ENCODE measurements around the gene PPEF2. TPM values are rescaled to one million over a fixed set of nuclear protein-coding genes. Genes with fewer than 3 reads are reported as not detected.

The PPEF2 gene
- total and polyA plus RNA-seq, 3 experiments from 2014 or later = 0.11 to 0.13 TPM; not detected in 1

DNA sequence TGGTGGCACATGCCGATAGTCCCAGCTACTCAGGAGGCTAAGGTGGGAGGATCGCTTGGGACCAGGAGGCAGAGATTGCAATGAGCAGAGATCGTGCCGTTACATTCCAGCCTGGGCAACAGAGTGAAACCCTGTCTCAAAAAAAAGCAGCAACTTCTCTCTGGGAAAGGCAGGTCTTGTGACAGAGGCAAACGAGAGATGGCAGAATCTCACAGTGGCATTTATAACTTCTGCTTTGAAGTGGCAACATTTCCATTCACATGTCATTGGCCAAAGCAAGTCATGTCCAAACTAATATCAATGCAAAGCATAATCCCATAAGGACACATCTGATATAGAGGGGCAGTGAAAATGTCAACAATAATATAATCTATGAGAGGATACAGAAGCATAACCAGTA, 79.8 kb downstream of the PPEF2 start:
- H3K27me3 Mint-ChIP-seq = peaks cover 3 to 6% of the 10 kb centered on the region in 2 donors
- POLR2A ChIA-PET = no interaction called here
- H3K36me3 Mint-ChIP-seq = peaks cover 0 to 3% (median 0%) of the 10 kb centered on the region in 3 donors
- Histone ChIP-seq H3K9me3 (ENCODE audit: low read length) (no peaks in the 10 kb centered on the region), H3K4me1 (ENCODE audit: insufficient read depth, low read length) (no peaks in the 10 kb centered on the region), H3K27ac (ENCODE audit: low read depth, low read length) (no peak overlapping the region), H3K36me3 (ENCODE audit: insufficient read depth, low read length) (no peaks in the 10 kb centered on the region), H3K27me3 (ENCODE audit: insufficient read depth, low read length, poor library complexity, severe bottlenecking) (no peaks in the 10 kb centered on the region), H3K4me3 (ENCODE audit: low read length) (no peak overlapping the region)
- no peak overlapping the region for H3K4me3 Mint-ChIP-seq
- no peaks in the 10 kb centered on the region for H3K9me3 Mint-ChIP-seq
- H3K27ac Mint-ChIP-seq = no peak overlapping the region
- no peak for DNase-seq
- no peaks in the 10 kb centered on the region for H3K4me1 Mint-ChIP-seq
- CTCF ChIA-PET = no interaction called here

DNA sequence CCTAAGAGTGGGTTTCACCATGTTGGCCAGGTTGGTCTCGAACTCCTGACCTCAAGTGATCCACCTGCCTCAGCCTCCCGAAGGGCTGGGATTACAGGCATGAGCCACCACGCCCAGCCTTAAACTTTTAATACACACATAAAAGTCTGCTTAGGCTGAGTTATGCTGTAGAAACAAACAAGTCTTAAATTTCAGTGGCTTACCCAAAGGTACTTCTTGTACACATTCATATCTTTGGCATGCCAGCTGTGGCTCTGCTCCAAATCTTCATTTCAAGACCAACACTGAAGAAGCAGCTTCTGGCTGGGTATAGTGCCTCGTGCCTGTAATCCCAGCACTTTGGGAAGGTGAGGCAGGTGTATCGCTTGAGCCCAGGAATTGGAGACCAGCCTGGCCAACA, 80.3 kb downstream of the PPEF2 start:
- Mint-ChIP-seq H3K36me3 (peaks cover 0 to 3% (median 0%) of the 10 kb centered on the region in 3 donors), H3K27ac (no peak overlapping the region), H3K4me3 (no peak overlapping the region), H3K9me3 (no peaks in the 10 kb centered on the region), H3K4me1 (no peaks in the 10 kb centered on the region), H3K27me3 (peaks cover 3 to 6% of the 10 kb centered on the region in 2 donors)
- ChIA-PET CTCF (no interaction called here), POLR2A (no interaction called here)
- H3K27ac ChIP-seq (ENCODE audit: low read depth, low read length) = no peak overlapping the region
- no peaks in the 10 kb centered on the region for H3K27me3 ChIP-seq (ENCODE audit: insufficient read depth, low read length, poor library complexity, severe bottlenecking)
- DNase-seq = no peak
- H3K36me3 ChIP-seq (ENCODE audit: insufficient read depth, low read length) = no peaks in the 10 kb centered on the region
- H3K9me3 ChIP-seq (ENCODE audit: low read length) = no peaks in the 10 kb centered on the region
- H3K4me1 ChIP-seq (ENCODE audit: insufficient read depth, low read length) = no peaks in the 10 kb centered on the region
- no peak overlapping the region for H3K4me3 ChIP-seq (ENCODE audit: low read length)

DNA sequence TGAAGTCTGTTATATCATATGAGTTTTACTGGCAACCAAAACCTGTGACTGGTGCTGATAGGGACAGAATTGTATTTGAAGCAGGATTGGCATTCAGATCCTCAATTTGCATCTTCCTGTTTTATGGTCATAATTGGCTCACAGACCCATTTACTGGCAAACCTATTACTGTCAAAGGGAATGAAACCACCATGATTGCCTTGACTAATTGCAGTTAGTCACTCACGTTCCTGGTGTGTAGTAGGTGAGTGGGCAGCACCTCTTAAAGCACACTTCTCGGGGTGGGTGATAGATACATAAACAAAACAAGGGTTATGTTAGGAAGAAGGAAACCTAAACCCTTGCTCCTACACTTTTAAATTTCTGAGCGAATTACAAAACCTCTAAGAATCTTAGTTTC, 81.0 kb downstream of the PPEF2 start:
- POLR2A ChIA-PET = no interaction called here
- Mint-ChIP-seq H3K27ac (no peak overlapping the region), H3K36me3 (peaks cover 0 to 3% (median under 1%) of the 10 kb centered on the region in 3 donors), H3K9me3 (no peaks in the 10 kb centered on the region), H3K4me1 (no peaks in the 10 kb centered on the region), H3K4me3 (no peak overlapping the region), H3K27me3 (peaks cover 3 to 6% of the 10 kb centered on the region in 2 donors)
- Histone ChIP-seq H3K27me3 (ENCODE audit: insufficient read depth, low read length, poor library complexity, severe bottlenecking) (no peaks in the 10 kb centered on the region), H3K4me1 (ENCODE audit: insufficient read depth, low read length) (no peaks in the 10 kb centered on the region), H3K27ac (ENCODE audit: low read depth, low read length) (no peak overlapping the region), H3K36me3 (ENCODE audit: insufficient read depth, low read length) (no peaks in the 10 kb centered on the region), H3K9me3 (ENCODE audit: low read length) (no peaks in the 10 kb centered on the region), H3K4me3 (ENCODE audit: low read length) (no peak overlapping the region)
- DNase-seq = no peak
- CTCF ChIA-PET = no interaction called here

DNA sequence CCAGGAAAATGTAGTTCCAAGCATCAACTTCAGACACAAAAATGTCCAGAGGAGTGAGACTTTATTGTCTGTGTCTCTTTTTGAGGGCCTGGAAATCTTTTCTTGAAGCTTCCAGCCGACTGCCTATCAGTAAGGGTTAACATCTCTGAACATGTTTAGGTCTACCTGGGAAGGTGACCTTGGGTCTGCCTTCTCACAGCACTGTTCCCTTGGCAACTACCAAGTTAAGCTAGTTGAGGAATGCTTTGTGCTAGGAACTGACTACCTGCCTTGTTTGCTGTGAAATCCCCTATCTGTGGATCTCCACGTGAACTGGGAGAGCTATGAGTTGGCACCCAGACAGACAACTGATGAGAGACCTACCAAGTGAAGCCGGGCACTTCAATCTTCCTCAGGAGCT, 81.6 kb downstream of the PPEF2 start:
- Histone ChIP-seq H3K4me3 (ENCODE audit: low read length) (no peak overlapping the region), H3K36me3 (ENCODE audit: insufficient read depth, low read length) (no peaks in the 10 kb centered on the region), H3K27me3 (ENCODE audit: insufficient read depth, low read length, poor library complexity, severe bottlenecking) (no peaks in the 10 kb centered on the region), H3K4me1 (ENCODE audit: insufficient read depth, low read length) (no peaks in the 10 kb centered on the region), H3K27ac (ENCODE audit: low read depth, low read length) (no peak overlapping the region), H3K9me3 (ENCODE audit: low read length) (no peaks in the 10 kb centered on the region)
- no peaks in the 10 kb centered on the region for H3K9me3 Mint-ChIP-seq
- no peak for DNase-seq
- no peaks in the 10 kb centered on the region for H3K4me1 Mint-ChIP-seq
- CTCF ChIA-PET = no interaction called here
- no peak overlapping the region for H3K4me3 Mint-ChIP-seq
- POLR2A ChIA-PET = interaction anchor here (0.6 kb wide), 1 partner anchor 153 kb away, joined by 6 read pairs; no protein-coding TSS in a partner anchor
- peaks cover 0 to 6% (median 3%) of the 10 kb centered on the region in 3 donors for H3K36me3 Mint-ChIP-seq
- no peak overlapping the region for H3K27ac Mint-ChIP-seq
- H3K27me3 Mint-ChIP-seq = peaks cover 3 to 6% of the 10 kb centered on the region in 2 donors

DNA sequence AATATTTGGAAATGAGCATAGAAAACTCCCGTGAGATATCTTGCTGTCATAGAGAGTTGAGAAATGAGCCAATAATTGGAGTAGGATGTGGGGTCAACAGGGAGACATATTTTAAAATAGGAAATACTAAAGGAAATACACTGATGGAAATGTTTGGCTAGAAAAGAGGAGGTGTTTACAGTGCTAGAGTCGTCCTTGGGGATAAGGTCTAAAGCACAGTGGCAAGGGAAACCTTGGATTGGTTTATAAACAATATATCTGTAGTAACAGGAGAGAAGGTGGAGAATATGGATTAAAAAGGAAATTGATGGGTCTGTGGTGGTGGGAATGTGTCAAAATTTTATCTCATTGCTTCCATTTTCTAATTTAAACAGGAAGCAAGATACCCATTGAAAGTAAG, 82.1 kb downstream of the PPEF2 start:
- Histone ChIP-seq H3K9me3 (ENCODE audit: low read length) (no peaks in the 10 kb centered on the region), H3K4me1 (ENCODE audit: insufficient read depth, low read length) (no peaks in the 10 kb centered on the region), H3K4me3 (ENCODE audit: low read length) (no peak overlapping the region), H3K27me3 (ENCODE audit: insufficient read depth, low read length, poor library complexity, severe bottlenecking) (no peaks in the 10 kb centered on the region), H3K36me3 (ENCODE audit: insufficient read depth, low read length) (no peaks in the 10 kb centered on the region), H3K27ac (ENCODE audit: low read depth, low read length) (no peak overlapping the region)
- DNase-seq = no peak
- no peaks in the 10 kb centered on the region for H3K9me3 Mint-ChIP-seq
- ChIA-PET CTCF (no interaction called here), POLR2A (interaction anchor here (0.6 kb wide), 1 partner anchor 154 kb away, joined by 6 read pairs; no protein-coding TSS in a partner anchor)
- H3K27ac Mint-ChIP-seq = peak overlapping the region in 1 of 8 donors; percentile 13
- H3K27me3 Mint-ChIP-seq = peaks cover 3 to 6% of the 10 kb centered on the region in 2 donors
- peaks cover 0 to 10% (median 3%) of the 10 kb centered on the region in 3 donors for H3K36me3 Mint-ChIP-seq
- H3K4me1 Mint-ChIP-seq = no peaks in the 10 kb centered on the region
- no peak overlapping the region for H3K4me3 Mint-ChIP-seq

DNA sequence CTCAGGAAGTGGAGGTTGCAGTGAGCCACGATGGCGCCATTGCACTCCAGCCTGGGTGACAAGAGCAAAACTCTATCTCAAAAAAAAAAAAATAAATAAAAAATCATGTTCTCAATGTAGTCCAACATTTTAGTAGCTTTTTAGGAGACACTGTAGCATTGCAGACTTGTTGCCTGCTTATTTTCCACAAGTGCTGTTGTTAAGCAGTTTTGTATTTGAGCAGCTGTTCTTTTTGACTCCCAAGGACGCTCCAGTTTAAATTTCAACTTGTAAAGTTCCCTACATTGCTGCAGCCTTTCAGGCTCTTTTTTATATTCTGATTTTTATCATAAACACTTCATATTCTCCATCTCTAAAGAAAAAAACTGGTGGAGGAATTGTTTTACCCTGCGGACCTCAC, 83.1 kb downstream of the PPEF2 start:
- Mint-ChIP-seq H3K27ac (no peak overlapping the region), H3K36me3 (peaks cover 4 to 21% (median 12%) of the 10 kb centered on the region in 3 donors), H3K4me3 (no peak overlapping the region), H3K27me3 (peaks cover 3 to 6% of the 10 kb centered on the region in 2 donors), H3K9me3 (no peaks in the 10 kb centered on the region), H3K4me1 (no peaks in the 10 kb centered on the region)
- no peaks in the 10 kb centered on the region for H3K36me3 ChIP-seq (ENCODE audit: insufficient read depth, low read length)
- H3K27me3 ChIP-seq (ENCODE audit: insufficient read depth, low read length, poor library complexity, severe bottlenecking) = no peaks in the 10 kb centered on the region
- ChIA-PET CTCF (no interaction called here), POLR2A (no interaction called here)
- H3K9me3 ChIP-seq (ENCODE audit: low read length) = no peaks in the 10 kb centered on the region
- H3K4me1 ChIP-seq (ENCODE audit: insufficient read depth, low read length) = no peaks in the 10 kb centered on the region
- no peak overlapping the region for H3K4me3 ChIP-seq (ENCODE audit: low read length)
- no peak for DNase-seq
- no peak overlapping the region for H3K27ac ChIP-seq (ENCODE audit: low read depth, low read length)

DNA sequence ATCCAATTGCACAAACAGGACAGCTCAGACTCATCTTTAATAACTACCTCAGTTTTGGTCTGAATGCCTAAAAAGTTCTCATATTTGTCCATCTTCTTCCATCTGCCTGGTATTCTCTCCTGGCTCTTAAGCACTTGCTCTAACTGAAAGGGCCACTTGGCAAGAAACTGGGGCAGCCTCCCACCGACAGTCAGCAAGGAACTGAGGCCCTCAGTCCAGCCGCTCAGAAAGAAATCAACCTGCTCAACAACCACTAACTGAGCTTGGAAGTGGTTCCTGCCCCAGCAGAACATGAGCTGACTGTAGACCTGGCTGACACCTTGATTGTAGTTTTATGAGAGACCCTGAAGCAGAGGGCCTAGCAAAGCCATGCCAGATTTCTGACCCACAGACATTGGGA, 84.4 kb downstream of the PPEF2 start:
- Histone ChIP-seq H3K4me1 (ENCODE audit: insufficient read depth, low read length) (no peaks in the 10 kb centered on the region), H3K9me3 (ENCODE audit: low read length) (no peaks in the 10 kb centered on the region), H3K27me3 (ENCODE audit: insufficient read depth, low read length, poor library complexity, severe bottlenecking) (no peaks in the 10 kb centered on the region), H3K4me3 (ENCODE audit: low read length) (no peak overlapping the region), H3K27ac (ENCODE audit: low read depth, low read length) (no peak overlapping the region), H3K36me3 (ENCODE audit: insufficient read depth, low read length) (peaks cover 9% of the 10 kb centered on the region)
- Mint-ChIP-seq H3K9me3 (no peaks in the 10 kb centered on the region), H3K27me3 (peaks cover 3 to 5% of the 10 kb centered on the region in 2 donors), H3K36me3 (peaks cover 9 to 30% (median 16%) of the 10 kb centered on the region in 3 donors), H3K27ac (peak overlapping the region in 1 of 8 donors; percentile 2), H3K4me3 (no peak overlapping the region), H3K4me1 (no peaks in the 10 kb centered on the region)
- CTCF ChIA-PET = no interaction called here
- DNase-seq = no peak
- POLR2A ChIA-PET = no interaction called here

All from CD8-positive, alpha-beta memory T cell (primary cell).